Activated naive CD4-positive, alpha-beta T cell treated with anti-CD3 and anti-CD28 coated beads, Interleukin-2, amount 10 ng/mL, durations not matched to agents 7 days and 5 days (primary cell): ENCODE measurements around the gene TBC1D10B.
"Not testable (repeated sequence)": the region's sequence is repeated elsewhere in the genome, so short reads cannot be mapped to it uniquely, and the experiment has no call there.

ENCODE experiments used
- CTCF ChIA-PET: fragments of 350-600 bp; sonication (Branson Sonifier 250); formaldehyde crosslinking; loops from one replicate; lab custom pipeline; 2021; ENCODE audit warnings: antibody characterized with exemption; lab: Charles Lee
- DNase-seq: peaks from one replicate; pipeline ENCODE4 v3.0.0-alpha.2; 2020
- H3K27ac Mint-ChIP-seq: one replicate; pipeline ENCODE4 v1.8.0; 2021; ENCODE audit warnings: mild to moderate bottlenecking, moderate library complexity, mixed read lengths
- H3K27me3 Mint-ChIP-seq: one replicate; pipeline ENCODE4 v1.8.0; 2021; ENCODE audit warnings: mild to moderate bottlenecking, mixed read lengths
- H3K36me3 Mint-ChIP-seq: one replicate; pipeline ENCODE4 v1.8.0; 2021; ENCODE audit warnings: mixed read lengths
- H3K4me1 Mint-ChIP-seq: one replicate; pipeline ENCODE4 v1.8.0; 2021; ENCODE audit warnings: mixed read lengths
- H3K4me3 Mint-ChIP-seq: one replicate; pipeline ENCODE4 v1.8.0; 2021; ENCODE audit warnings: mild to moderate bottlenecking, moderate library complexity, mixed read lengths
- H3K9me3 Mint-ChIP-seq: one replicate; pipeline ENCODE4 v1.8.0; 2021; ENCODE audit warnings: mixed read lengths

The TBC1D10B gene

DNA sequence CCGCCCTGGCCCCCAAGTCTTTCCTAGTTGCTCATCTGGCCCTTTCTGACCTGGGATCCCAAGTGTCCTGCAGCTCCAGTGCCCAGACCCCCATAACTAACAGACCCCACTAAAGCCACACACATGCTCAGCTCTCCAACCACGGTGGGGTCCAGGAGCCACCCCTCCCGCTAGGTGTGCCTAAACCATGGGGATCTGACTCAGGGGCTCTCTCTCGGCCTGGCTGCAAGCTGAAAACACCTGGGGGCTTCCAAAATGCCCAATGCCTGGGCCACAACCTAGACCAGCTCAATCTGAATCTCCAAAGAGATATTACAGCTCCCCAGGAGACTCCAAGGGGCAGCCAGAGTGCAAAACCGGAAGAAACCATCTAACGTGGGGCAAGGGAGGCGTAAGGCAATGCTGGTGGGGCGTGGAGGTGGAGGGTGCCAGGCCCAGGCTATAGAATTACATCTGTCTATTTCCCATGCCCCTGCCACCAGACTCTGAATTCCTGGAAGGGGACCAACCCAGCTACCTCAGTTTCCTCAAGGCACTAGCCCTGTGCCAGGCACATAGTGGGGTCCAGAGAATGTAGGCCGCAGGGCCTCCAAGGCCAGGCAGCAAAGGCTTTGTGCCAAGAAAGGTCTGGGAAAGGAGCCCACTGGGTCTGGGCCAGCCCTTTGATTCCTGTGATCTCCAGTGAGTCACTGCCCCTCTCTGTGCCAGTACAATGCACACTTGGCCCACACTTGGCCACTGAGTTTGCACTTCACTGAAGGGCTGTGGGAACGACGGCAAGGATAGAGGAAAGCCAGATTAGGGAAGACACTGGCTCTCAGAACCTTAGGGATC is 18.5 kb downstream of the TBC1D10B start:
- Mint-ChIP-seq H3K27me3 (no peaks in the 10 kb centered on the region), H3K9me3 (no peaks in the 10 kb centered on the region), H3K4me3 (no peak overlapping the region), H3K4me1 (peaks cover 37% of the 10 kb centered on the region), H3K27ac (no peak overlapping the region), H3K36me3 (peaks cover 44% of the 10 kb centered on the region)
- CTCF ChIA-PET = interaction anchor here (1.0 kb wide), 2 partner anchors 58 kb away, joined by 3 read pairs; no protein-coding TSS in a partner anchor
- no peak for DNase-seq

- Mint-ChIP-seq H3K4me1 (peaks cover 30% of the 10 kb centered on the region), H3K27ac (no peak overlapping the region)
- no peak for DNase-seq
Observed at GRCh38 chr16:30351001-30351441, 19.3 kb downstream of the TBC1D10B start.

GRCh38 chr16:30350134-30350871 is 20.0 kb downstream of the TBC1D10B start:
- H3K27ac Mint-ChIP-seq = peak overlapping the region; percentile 13
- H3K9me3 Mint-ChIP-seq = no peaks in the 10 kb centered on the region
- peaks cover 24% of the 10 kb centered on the region for H3K4me1 Mint-ChIP-seq
- DNase-seq = no peak
- H3K36me3 Mint-ChIP-seq = peaks cover 39% of the 10 kb centered on the region
- CTCF ChIA-PET = no interaction called here
- no peak overlapping the region for H3K4me3 Mint-ChIP-seq
- no peaks in the 10 kb centered on the region for H3K27me3 Mint-ChIP-seq

More at GRCh38 chr16:30351001-30351441, 19.3 kb downstream of the TBC1D10B start:
- Mint-ChIP-seq H3K4me3 (no peak overlapping the region), H3K27me3 (no peaks in the 10 kb centered on the region), H3K9me3 (no peaks in the 10 kb centered on the region), H3K36me3 (peaks cover 40% of the 10 kb centered on the region)
- CTCF ChIA-PET = interaction anchor here (1.0 kb wide), 1 partner anchor 58 kb away, joined by 3 read pairs; no protein-coding TSS in a partner anchor

DNA sequence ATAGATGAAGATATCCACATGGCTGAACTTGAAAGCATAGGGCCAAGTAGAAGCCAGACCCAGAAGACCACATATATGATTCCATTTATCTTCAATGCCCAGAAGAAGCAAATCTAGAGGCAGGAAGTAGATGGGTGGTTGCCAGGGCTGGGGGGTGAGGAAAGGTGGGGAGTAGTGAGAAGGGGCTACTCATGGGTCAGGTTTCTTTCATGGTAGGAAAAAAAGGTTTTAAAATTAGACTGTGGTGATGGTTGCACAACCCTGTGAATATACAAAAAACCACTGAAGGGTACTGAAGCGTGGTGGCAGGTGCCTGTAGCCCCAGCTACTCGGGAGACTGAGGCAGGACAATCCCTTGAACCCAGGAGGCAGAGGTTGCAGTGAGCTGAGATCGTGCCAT is 20.6 kb downstream of the TBC1D10B start:
- peak overlapping the region; percentile 65 for H3K27ac Mint-ChIP-seq
- H3K9me3 Mint-ChIP-seq = no peaks in the 10 kb centered on the region
- H3K27me3 Mint-ChIP-seq = no peaks in the 10 kb centered on the region
- DNase-seq = no peak
- CTCF ChIA-PET = no interaction called here
- H3K4me1 Mint-ChIP-seq = peaks cover 20% of the 10 kb centered on the region
- H3K36me3 Mint-ChIP-seq = peaks cover 36% of the 10 kb centered on the region
- H3K4me3 Mint-ChIP-seq = no peak overlapping the region

DNA sequence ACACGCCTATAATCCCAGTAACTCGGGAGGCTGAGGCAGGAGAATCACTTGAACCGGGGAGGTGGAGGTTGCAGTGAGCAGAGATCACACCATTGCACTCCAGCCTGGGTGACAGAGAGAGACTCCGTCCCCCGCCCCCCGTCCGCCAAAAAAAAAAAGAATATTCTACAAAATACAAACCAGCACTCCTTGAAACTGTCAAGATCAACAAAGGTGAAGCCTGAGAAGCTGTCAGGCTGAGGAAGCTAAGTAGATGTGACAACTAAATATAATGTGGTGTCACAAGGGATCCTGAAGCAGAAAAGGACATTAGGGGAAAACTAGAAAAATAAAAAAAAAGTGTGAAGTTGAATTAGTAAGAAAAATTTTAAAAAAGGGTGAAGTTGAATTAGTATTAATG is 21.4 kb downstream of the TBC1D10B start:
- Mint-ChIP-seq H3K36me3 (peaks cover 30% of the 10 kb centered on the region), H3K27me3 (no peaks in the 10 kb centered on the region), H3K27ac (no peak overlapping the region), H3K4me1 (peaks cover 13% of the 10 kb centered on the region), H3K9me3 (no peaks in the 10 kb centered on the region), H3K4me3 (no peak overlapping the region)
- no peak for DNase-seq
- CTCF ChIA-PET = no interaction called here

GRCh38 chr16:30348113-30348512 is 22.2 kb downstream of the TBC1D10B start:
- H3K4me1 Mint-ChIP-seq = peaks cover 7% of the 10 kb centered on the region
- H3K9me3 Mint-ChIP-seq = no peaks in the 10 kb centered on the region
- no peak overlapping the region for H3K27ac Mint-ChIP-seq
- H3K4me3 Mint-ChIP-seq = no peak overlapping the region
- CTCF ChIA-PET = interaction anchor here (2.1 kb wide), 1 partner anchor 62 kb away, joined by 8 read pairs; no protein-coding TSS in a partner anchor
- H3K36me3 Mint-ChIP-seq = peaks cover 27% of the 10 kb centered on the region
- no peaks in the 10 kb centered on the region for H3K27me3 Mint-ChIP-seq
- DNase-seq = no peak

DNA sequence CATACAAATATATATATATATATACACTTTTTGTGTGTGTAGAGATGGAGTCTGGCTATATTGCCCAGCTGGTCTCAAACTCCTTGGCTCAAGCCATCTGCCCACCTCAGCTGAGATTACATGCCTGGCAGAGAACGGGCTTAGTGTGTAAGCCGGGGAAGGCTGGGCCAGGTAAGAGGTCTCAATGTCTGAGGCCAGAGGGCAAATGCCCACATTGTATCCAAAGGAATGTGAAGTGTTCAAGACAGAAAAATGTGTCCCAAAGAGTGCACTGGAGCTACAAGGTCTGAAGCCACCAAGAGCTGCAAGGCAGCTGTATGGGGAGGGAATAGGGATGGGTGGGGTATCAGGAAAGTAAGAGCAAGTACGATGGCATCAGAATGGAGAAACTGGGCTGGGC is 24.0 kb downstream of the TBC1D10B start:
- Mint-ChIP-seq H3K36me3 (peaks cover 12% of the 10 kb centered on the region), H3K4me3 (no peak overlapping the region), H3K4me1 (peaks cover 4% of the 10 kb centered on the region), H3K27me3 (no peaks in the 10 kb centered on the region), H3K9me3 (no peaks in the 10 kb centered on the region), H3K27ac (no peak overlapping the region)
- CTCF ChIA-PET = interaction anchor here (1.2 to 2.1 kb wide), 2 partner anchors 10 to 63 kb away, joined by 3 to 8 read pairs; no protein-coding TSS in a partner anchor
- DNase-seq = no peak

DNA sequence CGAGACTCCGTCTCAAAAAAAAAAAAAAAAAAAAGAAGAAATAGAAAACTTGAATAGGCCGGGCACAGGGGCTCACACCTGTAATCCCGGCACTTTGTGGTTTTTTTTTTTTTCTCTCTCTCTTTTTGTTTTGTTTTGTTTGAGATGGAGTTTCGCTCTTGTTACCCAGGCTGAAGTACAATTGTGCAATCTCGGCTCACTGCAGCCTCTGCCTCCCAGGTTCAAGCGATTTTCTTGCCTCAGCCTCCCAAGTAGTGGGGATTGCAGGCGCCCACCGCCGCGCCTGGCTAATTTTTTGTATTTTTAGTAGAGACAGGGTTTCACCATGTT is 26.8 kb downstream of the TBC1D10B start:
- H3K9me3 Mint-ChIP-seq, H3K27me3 Mint-ChIP-seq, H3K36me3 Mint-ChIP-seq, H3K4me1 Mint-ChIP-seq, DNase-seq, H3K27ac Mint-ChIP-seq, H3K4me3 Mint-ChIP-seq, CTCF ChIA-PET: not testable (repeated sequence)

DNA sequence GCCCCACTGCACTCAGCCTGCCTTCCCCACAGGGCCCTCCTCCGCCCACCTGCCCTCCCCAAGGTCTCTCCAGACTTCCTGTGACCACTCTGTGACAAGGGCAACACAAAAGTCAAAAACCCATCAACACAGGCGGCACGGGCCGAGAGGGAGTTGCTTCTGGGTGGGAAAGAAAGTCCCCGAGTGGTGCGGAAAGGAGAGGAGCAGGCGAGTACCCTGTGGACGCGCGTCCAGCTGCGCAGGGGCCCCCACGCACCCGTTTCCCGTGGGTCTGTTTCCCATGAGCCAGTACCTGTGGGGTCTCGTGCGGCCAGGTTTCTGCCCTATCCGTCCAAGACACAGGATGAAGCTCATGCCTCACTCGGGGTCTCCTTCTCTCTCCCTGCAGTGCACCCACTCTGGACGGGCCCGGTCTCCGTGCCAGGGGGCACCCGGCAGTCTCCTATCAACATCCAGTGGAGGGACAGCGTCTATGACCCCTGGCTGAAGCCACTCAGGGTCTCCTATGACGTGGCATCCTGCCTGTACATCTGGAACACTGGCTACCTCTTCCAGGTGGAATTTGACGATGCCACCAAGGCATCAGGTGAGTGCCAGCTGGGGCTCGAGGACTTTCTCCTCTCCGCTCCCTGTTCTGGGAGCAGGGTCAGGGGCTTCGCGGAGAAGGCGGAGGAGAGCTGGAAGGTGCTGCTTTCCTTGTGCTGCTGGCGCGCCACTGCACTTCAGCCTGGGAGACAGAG is 27.4 kb downstream of the TBC1D10B start:
- no peaks in the 10 kb centered on the region for H3K27me3 Mint-ChIP-seq
- DNase-seq = no peak
- H3K4me3 Mint-ChIP-seq = no peak overlapping the region
- H3K36me3 Mint-ChIP-seq = no peaks in the 10 kb centered on the region
- CTCF ChIA-PET = interaction anchor here (1.2 kb wide), 1 partner anchor 27 kb away, joined by 3 read pairs; the partner anchor contains the start of gene TBC1D10B
- H3K27ac Mint-ChIP-seq = no peak overlapping the region
- no peaks in the 10 kb centered on the region for H3K9me3 Mint-ChIP-seq
- H3K4me1 Mint-ChIP-seq = peaks cover 9% of the 10 kb centered on the region

GRCh38 chr16:30341971-30342370 is 28.3 kb downstream of the TBC1D10B start:
- CTCF ChIA-PET = interaction anchor here (1.2 to 1.5 kb wide), 2 partner anchors 28 to 68 kb away, joined by 3 to 4 read pairs; partner anchors contain the start of gene TBC1D10B
- not testable (repeated sequence) for H3K4me1 Mint-ChIP-seq, H3K36me3 Mint-ChIP-seq, DNase-seq, H3K27ac Mint-ChIP-seq, H3K9me3 Mint-ChIP-seq, H3K27me3 Mint-ChIP-seq, H3K4me3 Mint-ChIP-seq

- Mint-ChIP-seq H3K27ac (peak overlapping the region; percentile 64), H3K36me3 (no peaks in the 10 kb centered on the region), H3K9me3 (no peaks in the 10 kb centered on the region), H3K4me1 (peaks cover 19% of the 10 kb centered on the region), H3K27me3 (no peaks in the 10 kb centered on the region), H3K4me3 (no peak overlapping the region)
- CTCF ChIA-PET = no interaction called here
- no peak for DNase-seq
Observed at GRCh38 chr16:30340621-30341020, 29.7 kb downstream of the TBC1D10B start.

DNA sequence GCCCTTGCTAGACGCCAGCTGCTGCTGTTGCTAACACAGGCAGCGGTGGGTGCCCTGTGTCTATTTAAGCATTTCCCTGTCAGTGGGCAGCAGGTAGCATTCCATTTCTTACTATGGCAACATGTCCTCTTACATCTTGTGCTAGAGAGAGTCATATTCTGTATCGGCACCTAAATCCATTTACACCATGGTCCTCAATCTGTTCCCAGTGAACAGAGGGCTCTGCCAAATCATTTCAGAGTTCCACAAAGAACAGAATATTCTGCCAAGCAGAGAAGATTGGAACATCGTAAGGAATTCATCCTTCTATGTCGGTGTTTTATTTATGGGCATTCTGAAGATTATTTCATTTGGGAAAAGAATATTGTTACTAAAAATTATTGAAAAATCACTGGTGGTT is 31.6 kb downstream of the TBC1D10B start:
- H3K9me3 Mint-ChIP-seq, H3K27ac Mint-ChIP-seq, H3K27me3 Mint-ChIP-seq, H3K36me3 Mint-ChIP-seq, CTCF ChIA-PET, DNase-seq, H3K4me3 Mint-ChIP-seq: not testable (repeated sequence)
- peaks cover 21% of the 10 kb centered on the region for H3K4me1 Mint-ChIP-seq

GRCh38 chr16:30337964-30338357 is 32.3 kb downstream of the TBC1D10B start:
- H3K27ac Mint-ChIP-seq, H3K9me3 Mint-ChIP-seq, H3K36me3 Mint-ChIP-seq, DNase-seq, CTCF ChIA-PET, H3K27me3 Mint-ChIP-seq, H3K4me3 Mint-ChIP-seq: not testable (repeated sequence)
- peaks cover 23% of the 10 kb centered on the region for H3K4me1 Mint-ChIP-seq
